PFSK-1 (cell line): ENCODE measurements around the gene CXCL14.

ENCODE experiments used
- FOXP2 ChIP-seq: optimal IDR thresholded peaks from 2 replicates; pipeline ENCODE3; 2011; ENCODE audit warnings: borderline replicate concordance, control low read depth, inconsistent platforms; ENCODE audit not compliant: insufficient read depth; ENCODE audit errors: extremely low read length, extremely low read depth
- POLR2AphosphoS5 ChIP-seq: IDR thresholded peaks from 2 replicates; pipeline ENCODE4 v1.6.1; 2012; ENCODE audit warnings: low read depth, mild to moderate bottlenecking, control low read depth, low read length, moderate library complexity
- REST ChIP-seq, 2 experiments: IDR thresholded peaks; 2 replicates each; pipeline versions ENCODE4 v1.6.1 to v1.8.0; 2011 to 2012; ENCODE audit warnings: low read depth in 2 of 2, low read length in 2 of 2, control low read depth in 1 of 2, inconsistent platforms in 1 of 2, mild to moderate bottlenecking in 1 of 2, moderate library complexity in 1 of 2; ENCODE audit not compliant: insufficient read depth in 1 of 2
- SIN3A ChIP-seq: IDR thresholded peaks from 2 replicates; pipeline ENCODE4 v1.6.1; 2012; ENCODE audit warnings: mild to moderate bottlenecking, low read length, moderate library complexity, borderline replicate concordance; ENCODE audit not compliant: insufficient read depth
- TAF1 ChIP-seq: IDR thresholded peaks from 2 replicates; pipeline ENCODE4 v1.6.1; 2012; ENCODE audit warnings: low read length, control low read depth, borderline replicate concordance; ENCODE audit not compliant: insufficient read depth

GRCh38 chr5:135539430-135540005 is 39.3 kb downstream of the CXCL14 start:
- no peak for TF ChIP-seq TAF1
- TF ChIP-seq FOXP2, result no peak
- TF ChIP-seq POLR2AphosphoS5, result no peak
- TF ChIP-seq REST (IDR thresholded peaks at IDR 0.05; ENCODE audit: insufficient read depth in 1 of 2, low read depth in 2 of 2, low read length in 2 of 2), result no peak
- TF ChIP-seq SIN3A, result no peak
